Measurements from ENCODE around the gene TSPAN31.
A peak's percentile ranks its signal among the peaks of the same experiment; 100 is the strongest.
"Not testable (repeated sequence)": the region's sequence is repeated elsewhere in the genome, so short reads cannot be mapped to it uniquely, and the experiment has no call there.

Gene TSPAN31

DNA sequence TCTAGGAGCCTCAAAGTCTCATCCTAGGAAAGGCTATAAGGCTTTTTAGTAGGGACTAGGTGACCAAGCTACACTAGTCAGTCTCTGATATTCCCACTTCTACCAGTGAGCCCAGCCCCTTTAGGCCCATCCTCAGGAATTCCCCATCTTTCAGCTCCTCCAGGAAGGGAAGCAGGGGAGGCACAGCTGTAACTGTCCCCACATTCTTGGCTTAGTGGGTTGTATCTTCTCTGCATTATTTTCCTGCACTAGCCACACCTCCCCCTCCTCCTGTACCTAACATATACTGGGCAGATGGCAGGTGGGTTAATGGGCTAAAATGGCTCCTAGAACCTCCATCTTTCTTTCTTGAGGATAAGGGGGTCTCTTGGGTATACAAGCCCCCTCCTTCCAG is 22.5 kb downstream of the TSPAN31 start:
- DNase-seq (ENCODE audit: low read depth), result no peak

DNA sequence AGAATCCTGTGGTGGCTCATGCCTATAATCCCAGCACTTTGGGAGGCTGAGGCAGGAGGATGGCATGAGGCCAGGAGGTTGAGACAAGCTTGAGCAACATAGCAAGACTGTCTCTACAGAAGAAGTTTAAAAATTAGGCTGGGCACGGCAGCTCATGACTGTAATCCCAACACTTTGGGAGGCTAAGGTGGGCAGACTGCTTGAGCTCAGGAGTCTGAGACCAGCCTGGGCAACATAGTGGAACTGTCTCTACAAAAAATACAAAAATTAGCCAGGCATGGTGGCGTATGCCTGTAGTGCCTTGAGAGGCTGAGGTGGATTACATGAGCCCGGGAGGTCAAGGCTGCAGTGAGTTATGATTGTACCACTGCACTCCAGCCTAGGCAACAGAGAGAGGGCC is 23.0 kb downstream of the TSPAN31 start:
- no peak for DNase-seq (ENCODE audit: low read depth)

DNA sequence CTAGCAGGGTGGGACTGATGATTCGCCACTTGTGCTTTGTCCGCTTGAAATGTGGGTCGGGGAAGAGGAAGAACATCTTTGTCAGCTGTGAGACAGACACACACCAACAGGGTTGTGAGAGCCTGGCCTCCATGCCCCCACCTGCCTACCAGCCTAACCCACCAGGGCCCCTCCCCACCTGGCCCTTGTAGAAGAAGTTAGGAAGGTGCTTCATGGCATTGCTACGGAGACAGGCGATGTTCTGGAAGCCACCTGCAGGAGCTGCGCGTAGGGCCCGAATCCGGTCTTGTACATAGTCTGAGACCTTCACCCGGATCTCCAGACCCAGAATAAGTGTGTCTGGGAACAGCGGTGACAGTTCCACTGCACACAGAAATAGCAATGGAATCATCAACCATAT is 24.8 kb downstream of the TSPAN31 start:
- DNase-seq (ENCODE audit: low read depth), result no peak

DNA sequence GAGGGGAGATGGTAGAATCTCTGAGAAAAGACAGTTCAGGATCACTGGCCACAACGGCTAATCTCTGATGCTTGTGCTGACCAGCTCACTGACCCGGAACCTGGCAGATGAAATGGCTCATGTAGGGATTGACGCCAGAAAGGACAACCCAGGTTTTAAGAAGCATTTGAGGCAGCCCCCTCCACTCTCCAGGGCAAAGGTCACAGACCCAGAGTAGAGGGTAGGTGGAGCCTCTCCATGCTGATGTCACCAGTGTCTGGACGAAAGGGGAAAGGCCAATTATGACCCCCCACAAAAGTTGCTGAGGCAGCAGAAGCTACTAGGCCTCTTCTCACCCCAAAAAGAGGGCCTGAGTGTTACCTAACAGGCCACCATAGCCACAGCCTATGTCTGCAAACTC is 25.9 kb downstream of the TSPAN31 start:
- no peak for DNase-seq (ENCODE audit: low read depth)

DNA sequence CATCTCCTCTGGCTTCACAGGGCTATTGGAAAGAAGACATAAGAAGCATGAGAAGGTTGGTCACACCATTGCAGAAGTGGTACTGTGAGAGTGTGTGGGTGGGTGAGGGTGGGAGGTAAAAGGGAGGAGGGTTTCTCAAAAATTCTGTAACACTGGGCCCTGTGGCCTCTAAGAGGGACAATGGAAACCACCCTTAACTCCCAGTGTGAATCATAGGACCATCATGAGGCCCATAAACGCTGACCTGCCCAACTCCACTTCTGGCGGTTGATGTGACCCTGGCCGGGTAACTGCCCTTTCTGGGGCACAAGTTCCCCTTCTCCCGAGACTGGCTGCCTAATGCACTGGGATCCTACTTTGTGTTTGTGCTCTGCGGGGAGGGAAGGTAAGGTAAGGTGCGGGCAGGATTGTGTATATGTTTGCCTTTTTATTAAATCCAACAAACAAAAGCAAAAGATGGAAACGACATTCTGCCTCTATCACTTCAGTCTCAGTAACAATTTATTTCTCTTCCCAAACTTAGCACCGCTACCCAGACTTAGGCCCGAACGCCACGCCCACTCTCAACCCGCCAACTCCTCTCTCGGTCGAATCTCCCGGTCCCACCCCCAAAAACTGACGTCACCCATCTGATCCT is 26.5 kb downstream of the TSPAN31 start:
- DNase-seq (ENCODE audit: low read depth), result peak; percentile 65

DNA sequence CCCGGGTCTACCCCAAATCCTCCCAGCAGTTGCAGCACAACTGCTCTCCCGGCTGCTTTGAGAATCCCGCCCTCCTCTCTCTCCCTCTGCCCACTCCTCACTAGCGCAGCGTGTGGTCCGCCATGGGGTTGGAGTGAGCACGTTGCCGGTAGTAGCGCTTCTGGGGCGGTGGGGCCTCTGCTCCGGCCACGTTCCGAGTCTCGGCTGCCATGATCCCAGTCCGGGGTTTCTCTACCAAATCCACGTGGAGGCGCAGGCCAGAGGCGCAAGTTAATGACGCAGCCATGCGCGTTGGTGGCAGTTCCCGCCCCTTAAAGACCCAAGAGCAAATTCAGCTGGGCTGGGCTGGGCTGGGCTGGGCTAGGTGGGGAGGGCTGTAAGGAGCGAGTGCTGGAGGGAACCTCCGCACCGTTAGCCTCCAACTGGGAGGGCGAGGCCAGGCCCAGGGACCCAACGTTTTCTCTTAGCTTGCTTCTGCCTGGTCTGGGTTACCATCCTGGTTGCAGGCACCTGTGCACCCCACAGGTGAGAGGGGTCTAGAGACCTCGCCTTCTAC is 27.1 kb downstream of the TSPAN31 start, which contains the start of gene METTL1:
Gene METTL1, minus strand, starts transcription at position 233 of the 556 bp plus-strand sequence. Its CDS starts 22 bp downstream, at position 211.
- DNase-seq (ENCODE audit: low read depth), result peak; percentile 78

DNA sequence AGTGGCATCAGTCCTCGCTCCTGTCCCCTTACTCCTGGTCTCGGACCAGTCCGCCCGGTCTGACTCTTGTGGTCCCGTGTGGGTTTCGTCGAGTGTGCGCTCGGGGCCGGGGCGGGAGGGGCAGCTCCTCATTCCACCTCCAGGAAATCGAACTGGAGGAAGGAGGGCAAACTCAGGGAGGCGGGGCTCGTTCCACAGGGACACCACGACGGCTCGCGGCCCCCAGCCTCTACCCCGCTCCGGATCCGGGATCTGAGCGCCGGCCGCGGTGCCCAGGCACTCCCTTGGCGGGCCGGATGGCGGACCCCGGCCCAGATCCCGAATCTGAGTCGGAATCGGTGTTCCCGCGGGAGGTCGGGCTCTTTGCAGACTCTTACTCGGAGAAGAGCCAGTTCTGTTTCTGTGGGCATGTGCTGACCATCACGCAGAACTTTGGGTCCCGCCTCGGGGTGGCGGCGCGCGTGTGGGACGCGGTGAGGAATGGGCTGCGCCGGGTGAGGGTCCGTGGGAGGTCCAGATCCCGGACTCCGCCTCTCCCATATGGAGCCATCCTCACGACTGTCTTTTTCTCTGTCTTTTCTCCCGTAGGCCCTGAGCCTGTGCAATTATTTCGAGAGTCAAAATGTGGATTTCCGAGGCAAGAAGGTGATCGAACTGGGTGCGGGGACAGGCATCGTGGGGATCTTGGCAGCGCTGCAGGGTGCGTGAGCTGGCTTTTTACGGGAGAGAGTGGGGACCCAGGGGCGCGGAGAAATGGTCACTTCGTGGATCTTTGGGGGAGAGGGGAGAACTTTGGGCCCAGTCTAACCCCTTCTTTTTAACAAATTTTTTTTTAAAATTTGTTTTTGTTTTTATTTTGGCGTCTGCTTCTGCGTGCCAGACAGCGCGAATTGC is 27.8 kb downstream of the TSPAN31 start, which contains the start of gene EEF1AKMT3:
Gene EEF1AKMT3, plus strand, starts transcription at position 186 of the 894 bp plus-strand sequence. Its CDS starts 111 bp downstream, at position 297.
- DNase-seq (ENCODE audit: low read depth), result no peak

DNA sequence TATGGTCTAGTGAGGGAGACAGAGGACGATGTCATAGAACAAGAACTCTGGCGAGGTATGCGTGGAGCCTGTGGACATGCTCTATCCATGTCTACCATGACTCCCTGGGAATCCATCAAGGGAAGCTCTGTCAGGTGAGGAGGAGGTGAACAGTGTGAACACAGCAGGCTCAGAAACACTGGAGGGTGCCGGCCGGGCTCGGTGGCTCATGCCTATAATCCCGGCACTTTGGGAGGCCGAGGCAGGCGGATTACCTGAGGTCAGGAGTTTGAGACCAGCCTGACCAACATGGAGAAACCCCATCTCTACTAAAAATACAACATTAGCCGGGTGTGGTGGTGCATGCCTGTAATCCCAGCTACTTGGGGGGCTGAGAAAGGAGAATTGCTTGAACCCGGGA is 29.8 kb downstream of the TSPAN31 start:
- DNase-seq (ENCODE audit: low read depth), result not testable (repeated sequence)

DNA sequence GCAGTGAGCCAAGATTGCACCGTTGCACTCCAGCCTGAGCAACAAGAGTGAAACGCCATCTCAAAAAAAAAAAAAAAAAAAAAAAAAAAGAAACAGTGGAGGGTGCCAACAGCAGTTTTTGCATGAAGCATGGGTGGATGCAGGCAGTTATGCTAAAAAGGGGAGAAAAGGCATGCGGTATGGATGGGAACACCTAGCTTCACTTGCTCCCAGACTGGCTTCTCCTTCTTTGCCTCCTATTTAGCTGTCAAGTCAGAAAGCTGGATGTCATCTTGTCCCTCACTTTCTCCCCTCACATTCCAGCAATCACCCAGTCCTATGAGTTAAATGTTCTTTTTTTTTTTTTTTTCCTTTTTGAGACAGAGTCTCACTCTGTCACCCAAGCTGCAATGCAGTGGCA is 30.2 kb downstream of the TSPAN31 start:
- DNase-seq (ENCODE audit: low read depth), result no peak

DNA sequence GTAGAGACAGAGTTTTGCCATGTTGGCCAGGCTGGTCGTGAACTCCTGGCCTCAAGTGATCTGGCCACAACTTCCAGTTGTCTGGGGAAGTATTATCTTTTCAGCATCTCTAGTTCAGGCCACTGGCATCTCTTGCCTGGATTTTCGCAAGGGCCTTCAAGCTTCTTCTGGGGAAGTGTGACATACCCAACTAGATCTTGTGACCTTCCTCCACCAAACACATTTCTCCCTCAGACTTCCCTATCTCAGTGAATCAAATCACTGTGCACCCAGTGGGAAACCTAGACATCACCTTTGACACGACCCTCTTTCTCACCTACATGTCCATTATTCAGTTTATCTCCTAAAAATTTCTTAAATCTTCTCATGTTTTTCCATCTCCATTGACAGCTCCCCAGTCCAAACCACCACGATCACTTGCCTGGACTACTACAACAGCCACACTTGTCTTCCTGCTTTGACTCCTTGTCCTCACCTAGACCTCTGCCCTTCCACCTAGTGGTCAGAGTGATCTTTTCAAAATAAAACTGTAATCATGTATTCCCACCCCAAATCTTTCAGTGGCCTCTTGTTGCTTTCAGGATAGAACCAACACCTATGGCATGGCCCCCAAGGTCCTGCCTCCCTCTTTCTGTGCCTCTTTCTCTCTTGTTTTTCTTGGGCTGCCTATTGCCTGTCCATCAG is 30.9 kb downstream of the TSPAN31 start:
- DNase-seq (ENCODE audit: low read depth), result no peak

DNA sequence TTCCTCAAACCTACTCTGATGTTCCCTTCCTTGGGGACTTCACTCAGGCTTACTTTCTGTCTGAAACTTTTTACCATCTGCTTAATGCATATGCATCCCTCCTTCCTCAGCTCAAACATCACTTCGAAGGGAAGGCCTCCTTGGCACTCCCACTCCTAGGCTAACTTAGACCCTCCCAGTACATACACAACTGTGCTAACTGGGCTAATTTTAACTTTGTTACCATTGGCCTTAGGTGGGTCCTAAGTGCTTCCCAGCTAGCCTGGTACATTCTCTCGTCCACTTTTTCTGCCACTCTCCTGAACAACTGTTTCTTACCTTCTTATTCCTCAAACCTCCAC is 31.4 kb downstream of the TSPAN31 start:
- DNase-seq (ENCODE audit: low read depth), result no peak

DNA sequence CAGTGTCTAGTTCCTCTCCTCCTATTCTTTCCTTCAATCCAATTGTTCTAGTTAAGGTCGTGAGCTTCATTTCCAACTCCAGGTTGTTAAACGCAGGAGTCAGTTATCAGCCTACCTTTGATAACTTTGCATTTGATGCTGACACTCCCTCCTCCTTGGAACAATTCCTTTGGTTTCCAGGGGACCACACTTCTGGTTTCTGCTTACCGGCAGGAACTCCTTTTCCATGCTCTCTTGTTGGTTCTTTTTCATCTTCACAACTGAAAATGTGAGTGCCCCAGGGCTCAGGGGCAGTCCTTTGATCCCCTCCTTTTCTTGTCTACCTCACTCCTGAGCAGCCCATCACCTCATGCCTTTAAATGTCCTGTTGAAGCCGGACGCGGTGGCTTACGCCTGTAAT is 32.5 kb downstream of the TSPAN31 start:
- no peak for DNase-seq (ENCODE audit: low read depth)

DNA sequence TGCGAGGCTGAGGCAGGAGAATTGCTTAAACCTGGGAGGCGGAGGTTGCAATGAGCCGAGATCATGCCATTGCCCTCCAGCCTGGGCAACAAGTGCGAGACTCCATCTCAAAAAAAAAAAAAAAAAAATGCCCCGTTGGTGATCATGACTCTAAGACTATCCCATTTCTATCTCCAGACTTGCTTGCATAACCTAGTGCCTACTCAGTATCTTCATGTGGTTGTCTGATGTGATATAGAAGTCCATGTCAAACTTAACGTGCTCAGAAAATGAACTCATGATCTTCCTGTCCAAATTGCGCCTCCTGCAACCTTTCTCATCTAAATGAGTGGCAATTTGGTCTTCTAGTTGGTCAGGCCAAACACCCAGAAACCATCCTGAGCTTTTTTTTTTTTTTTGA is 33.1 kb downstream of the TSPAN31 start:
- DNase-seq (ENCODE audit: low read depth), result no peak

DNA sequence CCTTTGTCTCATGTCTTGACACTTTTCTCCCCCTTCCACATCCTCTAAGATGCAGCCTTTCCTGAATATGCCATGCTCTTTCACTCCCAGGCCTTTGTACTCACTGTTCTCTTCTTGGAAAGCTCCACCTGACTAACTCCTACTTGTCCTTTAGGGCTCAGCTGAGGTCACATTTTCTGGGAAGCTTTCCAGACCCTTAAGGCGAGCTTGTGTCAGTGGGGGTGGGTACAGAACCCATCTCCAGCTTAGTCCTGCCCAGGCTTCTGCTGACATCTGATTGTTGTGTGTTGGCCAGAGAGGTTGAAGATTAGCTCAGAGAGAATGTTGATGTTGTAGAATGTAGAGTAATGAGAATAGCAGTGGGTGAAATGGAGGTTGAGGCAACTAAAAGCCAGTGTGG is 34.9 kb downstream of the TSPAN31 start:
- DNase-seq (ENCODE audit: low read depth), result no peak

DNA sequence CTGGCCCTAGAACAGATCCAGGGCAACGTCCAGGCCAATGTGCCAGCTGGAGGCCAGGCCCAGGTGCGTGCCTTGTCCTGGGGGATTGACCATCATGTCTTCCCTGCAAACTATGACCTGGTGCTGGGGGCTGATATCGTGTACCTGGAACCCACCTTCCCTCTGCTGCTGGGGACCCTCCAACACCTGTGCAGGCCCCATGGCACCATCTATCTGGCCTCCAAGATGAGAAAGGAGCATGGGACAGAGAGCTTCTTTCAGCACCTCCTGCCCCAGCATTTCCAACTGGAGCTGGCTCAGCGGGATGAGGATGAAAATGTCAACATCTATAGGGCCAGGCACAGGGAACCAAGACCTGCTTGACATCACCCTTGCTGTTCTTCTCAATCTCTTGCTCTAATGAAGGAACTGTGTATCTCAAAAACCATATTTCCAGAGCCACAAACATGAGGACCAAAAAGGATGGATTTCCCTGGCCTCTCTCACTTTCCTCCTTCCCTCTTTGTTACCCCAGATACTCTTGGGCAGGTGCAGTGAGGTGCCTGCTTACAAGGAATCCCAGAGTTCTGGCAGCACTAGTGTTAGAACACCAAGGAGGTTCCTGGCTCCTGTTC is 35.6 kb downstream of the TSPAN31 start:
- DNase-seq (ENCODE audit: low read depth), result no peak

DNA sequence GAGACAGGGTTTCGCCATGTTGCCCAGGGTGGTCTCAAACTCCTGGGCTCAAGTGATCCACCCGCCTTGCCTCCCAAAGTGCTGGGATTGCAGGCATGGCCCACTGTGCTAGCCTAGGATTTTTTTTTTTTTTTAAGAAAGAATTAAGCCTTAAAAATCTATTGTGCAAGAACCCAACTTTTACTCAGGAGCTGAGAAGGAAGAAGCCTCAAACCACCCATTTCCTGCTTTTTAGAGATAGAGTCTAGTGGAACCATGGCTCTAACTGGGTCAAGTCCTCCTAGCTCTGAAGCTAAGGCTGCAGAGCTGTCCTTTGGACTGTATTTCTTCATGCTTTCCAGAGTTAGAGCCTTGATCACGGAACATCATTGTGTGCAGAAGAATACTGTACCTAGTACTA is 36.4 kb downstream of the TSPAN31 start:
- DNase-seq (ENCODE audit: low read depth), result no peak

DNA sequence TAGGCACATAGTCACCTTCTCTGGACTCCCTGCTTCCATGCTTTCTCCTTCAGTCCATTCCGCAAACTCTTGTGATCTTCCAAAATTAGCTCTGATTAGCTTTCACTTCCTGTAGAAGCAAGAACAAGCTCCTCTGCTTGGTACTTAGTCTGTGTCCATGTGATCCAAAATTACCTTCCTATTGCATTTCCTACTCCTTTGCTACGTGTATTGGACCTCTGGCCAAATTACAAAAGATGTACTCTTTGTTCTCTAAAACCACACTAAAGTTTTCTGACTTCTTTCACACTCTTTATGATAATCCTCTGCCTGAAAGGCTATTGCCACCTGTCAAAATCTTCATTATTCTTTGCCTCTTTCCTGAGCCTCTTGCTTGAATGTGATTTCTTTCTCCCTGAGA is 37.0 kb downstream of the TSPAN31 start:
- no peak for DNase-seq (ENCODE audit: low read depth)

DNA sequence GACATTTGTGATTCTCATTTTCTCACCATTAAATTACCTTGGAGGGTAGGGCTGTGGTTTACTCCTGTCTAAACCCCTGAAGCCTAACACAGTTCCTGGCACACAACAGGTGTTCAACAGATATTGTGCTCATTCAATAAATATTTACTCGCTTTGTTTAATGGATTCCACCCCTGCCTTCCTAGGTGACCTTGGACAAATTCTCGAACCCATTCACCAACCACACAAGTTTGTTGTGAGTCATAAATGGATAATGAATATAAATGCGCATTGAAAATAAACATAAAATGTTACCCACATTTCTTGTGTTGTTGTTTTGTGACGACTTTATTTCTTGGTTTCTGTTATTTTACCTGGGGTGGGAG is 37.4 kb downstream of the TSPAN31 start:
- no peak for DNase-seq (ENCODE audit: low read depth)

DNA sequence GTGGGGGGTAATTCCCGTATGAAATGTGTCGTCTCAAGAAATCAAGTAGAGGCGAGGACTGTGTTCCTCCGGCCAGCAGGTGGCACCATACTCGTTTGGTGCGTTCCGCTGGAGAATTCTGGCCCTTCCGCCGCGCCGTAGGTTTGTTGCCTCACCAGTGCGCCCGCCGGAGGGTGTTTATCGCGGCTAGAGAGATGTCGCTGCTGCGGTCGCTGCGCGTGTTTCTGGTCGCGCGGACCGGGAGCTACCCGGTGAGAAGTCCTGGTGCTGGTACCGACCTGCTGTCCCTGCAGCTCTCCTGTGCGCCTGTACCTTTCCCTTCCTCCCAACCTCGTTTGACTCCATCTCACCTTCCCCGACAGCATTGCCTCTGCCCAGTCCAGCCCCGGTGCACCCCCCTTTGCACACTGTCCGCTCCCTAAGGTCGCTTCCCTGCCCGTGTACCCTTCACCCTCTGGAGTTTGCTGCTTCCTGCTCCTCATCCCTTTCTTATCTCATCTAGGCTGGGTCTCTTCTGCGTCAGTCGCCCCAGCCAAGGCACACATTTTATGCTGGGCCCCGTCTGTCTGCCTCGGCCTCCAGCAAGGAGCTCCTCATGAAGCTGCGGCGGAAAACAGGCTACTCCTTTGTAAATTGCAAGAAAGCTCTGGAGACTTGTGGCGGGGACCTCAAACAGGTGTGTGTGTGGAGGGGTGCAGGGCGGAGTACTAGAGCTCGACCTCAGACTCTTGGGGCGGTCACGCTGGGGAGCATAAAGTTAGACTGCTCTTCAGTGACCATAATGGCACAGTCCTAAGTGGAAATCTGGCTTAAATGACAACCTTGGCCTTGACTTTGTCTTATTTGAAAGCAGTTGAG is 38.0 kb downstream of the TSPAN31 start, which contains the start of gene TSFM:
Gene TSFM, plus strand, starts transcription at position 180 of the 858 bp plus-strand sequence. Its CDS starts 15 bp downstream, at position 195.
- DNase-seq (ENCODE audit: low read depth), result peak; percentile 99

DNA sequence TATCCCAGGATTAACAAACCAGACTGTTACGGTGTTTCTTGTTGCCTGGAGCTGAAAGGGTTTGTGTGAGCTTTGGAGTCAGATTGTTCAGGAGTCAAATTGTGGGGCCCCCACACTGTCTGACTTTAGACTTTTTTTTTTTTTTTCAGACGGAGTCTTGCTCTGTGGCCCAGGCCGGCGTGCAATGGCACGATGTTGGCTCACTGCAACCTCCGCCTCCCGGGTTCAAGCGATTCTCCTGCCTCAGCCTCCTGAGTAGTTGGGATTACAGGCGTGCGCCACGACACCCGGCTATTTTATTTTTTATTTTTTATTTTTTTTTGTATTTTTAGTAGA is 38.6 kb downstream of the TSPAN31 start:
- no peak for DNase-seq (ENCODE audit: low read depth)

DNA sequence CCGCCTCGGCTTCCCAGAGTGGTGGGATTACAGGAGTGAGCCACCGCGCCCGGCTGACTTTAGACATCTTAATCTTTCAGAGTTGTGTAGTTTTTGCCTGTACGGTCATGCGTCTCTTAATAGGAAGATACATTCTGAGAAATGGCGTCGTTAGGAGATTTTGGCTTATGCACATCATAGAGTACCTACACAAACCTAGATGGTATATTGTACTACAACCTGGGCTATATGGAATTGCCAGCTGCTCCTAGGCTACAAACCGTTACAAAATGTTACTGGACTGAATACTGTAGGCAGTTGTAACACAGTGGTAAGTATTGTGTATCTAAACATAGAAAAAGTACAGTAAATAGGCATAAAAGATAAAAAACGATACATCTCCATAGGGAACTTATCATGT is 39.0 kb downstream of the TSPAN31 start:
- no peak for DNase-seq (ENCODE audit: low read depth)
